Measurements from ENCODE around the gene PRTG. TPM values are rescaled to one million over a fixed set of nuclear protein-coding genes. Genes with fewer than 3 reads are reported as not detected.

Gene PRTG
- total and polyA plus RNA-seq, 2 of the 13 experiments (the other 11 are each of a cell fraction or from before 2014, with no cell fraction given): 13.2 to 22.3 TPM

DNA sequence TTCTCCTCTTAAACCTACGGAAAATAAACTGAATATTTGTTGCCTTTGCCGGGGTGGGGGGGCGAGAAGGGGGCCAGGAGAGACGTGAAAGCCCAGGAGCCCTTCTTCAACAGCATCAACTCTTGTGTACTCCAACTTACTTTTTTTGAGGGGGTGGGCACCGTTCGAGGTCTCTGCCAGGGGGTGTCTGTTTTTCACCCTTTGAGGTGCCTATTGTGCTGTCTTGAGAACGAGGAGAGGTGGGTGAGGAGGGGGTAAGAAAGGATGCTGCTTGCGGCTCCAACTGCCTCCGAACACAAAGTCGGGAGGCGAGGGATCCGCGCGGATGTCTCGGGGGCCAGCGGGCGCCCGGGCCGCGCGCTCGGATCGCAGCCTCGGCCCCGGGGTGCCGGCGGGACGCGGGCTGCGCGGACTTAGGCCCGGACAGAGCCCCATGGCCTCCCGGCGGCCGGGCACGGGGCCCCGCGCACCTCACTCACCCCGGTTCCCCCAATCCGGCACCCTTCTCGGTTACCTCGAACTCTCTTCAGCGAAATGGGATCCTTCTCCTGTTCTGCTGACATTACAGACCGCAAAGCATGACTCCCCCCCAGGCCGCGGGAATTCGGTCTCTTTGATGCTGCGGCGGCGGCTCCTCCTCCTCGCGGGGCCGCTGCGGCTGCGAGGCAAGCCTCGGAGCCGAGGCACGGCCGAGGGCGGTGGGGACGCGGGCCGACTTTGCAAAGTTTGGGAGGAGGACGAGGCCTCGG, 155.5 kb downstream of the PRTG start (continued):
- no peak for TF ChIP-seq SOX13 (IDR thresholded peaks at IDR 0.05)
- TF ChIP-seq SOX13 (CRISPR knock-in tag; conservative IDR thresholded peaks at IDR 0.05 in 1 of 2, IDR thresholded peaks at IDR 0.05 in 1 of 2): no peak
- no peak for TF ChIP-seq GATAD1 (CRISPR knock-in tag; IDR thresholded peaks at IDR 0.05)
- peak; percentile 38; the same call in 1 of the 2 replicates for TF ChIP-seq HOXA3 (CRISPR knock-in tag; IDR thresholded peaks at IDR 0.05)
- TF ChIP-seq, protein P1, sequence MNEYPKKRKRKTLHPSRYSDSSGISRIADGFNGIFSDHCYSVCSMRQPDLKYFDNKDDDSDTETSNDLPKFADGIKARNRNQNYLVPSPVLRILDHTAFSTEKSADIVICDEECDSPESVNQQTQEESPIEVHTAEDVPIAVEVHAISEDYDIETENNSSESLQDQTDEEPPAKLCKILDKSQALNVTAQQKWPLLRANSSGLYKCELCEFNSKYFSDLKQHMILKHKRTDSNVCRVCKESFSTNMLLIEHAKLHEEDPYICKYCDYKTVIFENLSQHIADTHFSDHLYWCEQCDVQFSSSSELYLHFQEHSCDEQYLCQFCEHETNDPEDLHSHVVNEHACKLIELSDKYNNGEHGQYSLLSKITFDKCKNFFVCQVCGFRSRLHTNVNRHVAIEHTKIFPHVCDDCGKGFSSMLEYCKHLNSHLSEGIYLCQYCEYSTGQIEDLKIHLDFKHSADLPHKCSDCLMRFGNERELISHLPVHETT (CRISPR knock-in tag; conservative IDR thresholded peaks at IDR 0.05): no peak
- TF ChIP-seq ZFY (CRISPR knock-in tag; IDR thresholded peaks at IDR 0.05): peak; percentile 54
- TF ChIP-seq, protein P2, sequence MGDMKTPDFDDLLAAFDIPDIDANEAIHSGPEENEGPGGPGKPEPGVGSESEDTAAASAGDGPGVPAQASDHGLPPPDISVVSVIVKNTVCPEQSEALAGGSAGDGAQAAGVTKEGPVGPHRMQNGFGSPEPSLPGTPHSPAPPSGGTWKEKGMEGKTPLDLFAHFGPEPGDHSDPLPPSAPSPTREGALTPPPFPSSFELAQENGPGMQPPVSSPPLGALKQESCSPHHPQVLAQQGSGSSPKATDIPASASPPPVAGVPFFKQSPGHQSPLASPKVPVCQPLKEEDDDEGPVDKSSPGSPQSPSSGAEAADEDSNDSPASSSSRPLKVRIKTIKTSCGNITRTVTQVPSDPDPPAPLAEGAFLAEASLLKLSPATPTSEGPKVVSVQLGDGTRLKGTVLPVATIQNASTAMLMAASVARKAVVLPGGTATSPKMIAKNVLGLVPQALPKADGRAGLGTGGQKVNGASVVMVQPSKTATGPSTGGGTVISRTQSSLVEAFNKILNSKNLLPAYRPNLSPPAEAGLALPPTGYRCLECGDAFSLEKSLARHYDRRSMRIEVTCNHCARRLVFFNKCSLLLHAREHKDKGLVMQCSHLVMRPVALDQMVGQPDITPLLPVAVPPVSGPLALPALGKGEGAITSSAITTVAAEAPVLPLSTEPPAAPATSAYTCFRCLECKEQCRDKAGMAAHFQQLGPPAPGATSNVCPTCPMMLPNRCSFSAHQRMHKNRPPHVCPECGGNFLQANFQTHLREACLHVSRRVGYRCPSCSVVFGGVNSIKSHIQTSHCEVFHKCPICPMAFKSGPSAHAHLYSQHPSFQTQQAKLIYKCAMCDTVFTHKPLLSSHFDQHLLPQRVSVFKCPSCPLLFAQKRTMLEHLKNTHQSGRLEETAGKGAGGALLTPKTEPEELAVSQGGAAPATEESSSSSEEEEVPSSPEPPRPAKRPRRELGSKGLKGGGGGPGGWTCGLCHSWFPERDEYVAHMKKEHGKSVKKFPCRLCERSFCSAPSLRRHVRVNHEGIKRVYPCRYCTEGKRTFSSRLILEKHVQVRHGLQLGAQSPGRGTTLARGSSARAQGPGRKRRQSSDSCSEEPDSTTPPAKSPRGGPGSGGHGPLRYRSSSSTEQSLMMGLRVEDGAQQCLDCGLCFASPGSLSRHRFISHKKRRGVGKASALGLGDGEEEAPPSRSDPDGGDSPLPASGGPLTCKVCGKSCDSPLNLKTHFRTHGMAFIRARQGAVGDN (CRISPR knock-in tag; IDR thresholded peaks at IDR 0.05): peak; percentile 67
- TF ChIP-seq, protein P3, sequence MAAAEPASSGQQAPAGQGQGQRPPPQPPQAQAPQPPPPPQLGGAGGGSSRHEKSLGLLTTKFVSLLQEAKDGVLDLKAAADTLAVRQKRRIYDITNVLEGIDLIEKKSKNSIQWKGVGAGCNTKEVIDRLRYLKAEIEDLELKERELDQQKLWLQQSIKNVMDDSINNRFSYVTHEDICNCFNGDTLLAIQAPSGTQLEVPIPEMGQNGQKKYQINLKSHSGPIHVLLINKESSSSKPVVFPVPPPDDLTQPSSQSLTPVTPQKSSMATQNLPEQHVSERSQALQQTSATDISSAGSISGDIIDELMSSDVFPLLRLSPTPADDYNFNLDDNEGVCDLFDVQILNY (CRISPR knock-in tag; conservative IDR thresholded peaks at IDR 0.05): 0 out of 2 replicates have a peak, but pooled peaks have one; percentile 19
- TF ChIP-seq, protein P4, sequence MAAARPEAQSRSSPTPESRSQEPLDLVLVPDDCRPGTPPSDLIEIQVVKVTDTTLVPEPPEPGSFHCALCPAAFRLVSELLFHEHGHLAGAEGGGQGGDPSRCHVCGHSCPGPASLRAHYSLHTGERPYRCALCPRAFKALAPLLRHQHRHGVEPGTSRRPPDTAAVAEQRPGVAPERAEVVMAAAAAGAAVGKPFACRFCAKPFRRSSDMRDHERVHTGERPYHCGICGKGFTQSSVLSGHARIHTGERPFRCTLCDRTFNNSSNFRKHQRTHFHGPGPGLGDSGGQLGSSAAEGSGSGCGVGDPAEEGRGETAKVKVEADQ (CRISPR knock-in tag; IDR thresholded peaks at IDR 0.05; ENCODE audit: borderline replicate concordance): 0 out of 2 replicates have a peak, but pooled peaks have one; percentile 30
- no peak for TF ChIP-seq GZF1 (CRISPR knock-in tag; IDR thresholded peaks at IDR 0.05)
- no peak for TF ChIP-seq ZBTB7B (CRISPR knock-in tag; IDR thresholded peaks at IDR 0.05)
- TF ChIP-seq ZNF777 (CRISPR knock-in tag; IDR thresholded peaks at IDR 0.05): peak; percentile 48; the same call in 1 of the 2 replicates
- TF ChIP-seq ZNF749 (CRISPR knock-in tag; IDR thresholded peaks at IDR 0.05; ENCODE audit: borderline replicate concordance): 0 out of 2 replicates have a peak, but pooled peaks have one; percentile 38
- no peak for TF ChIP-seq SIN3B (IDR thresholded peaks at IDR 0.05; ENCODE audit: low read length)
- TF ChIP-seq PHF8 (CRISPR knock-in tag; IDR thresholded peaks at IDR 0.05): peak; percentile 33; the same call in 1 of the 2 replicates
- no peak for TF ChIP-seq SP1 (IDR thresholded peaks at IDR 0.05)
- TF ChIP-seq SP1 (CRISPR knock-in tag; IDR thresholded peaks at IDR 0.05): no peak
- TF ChIP-seq, protein P5, sequence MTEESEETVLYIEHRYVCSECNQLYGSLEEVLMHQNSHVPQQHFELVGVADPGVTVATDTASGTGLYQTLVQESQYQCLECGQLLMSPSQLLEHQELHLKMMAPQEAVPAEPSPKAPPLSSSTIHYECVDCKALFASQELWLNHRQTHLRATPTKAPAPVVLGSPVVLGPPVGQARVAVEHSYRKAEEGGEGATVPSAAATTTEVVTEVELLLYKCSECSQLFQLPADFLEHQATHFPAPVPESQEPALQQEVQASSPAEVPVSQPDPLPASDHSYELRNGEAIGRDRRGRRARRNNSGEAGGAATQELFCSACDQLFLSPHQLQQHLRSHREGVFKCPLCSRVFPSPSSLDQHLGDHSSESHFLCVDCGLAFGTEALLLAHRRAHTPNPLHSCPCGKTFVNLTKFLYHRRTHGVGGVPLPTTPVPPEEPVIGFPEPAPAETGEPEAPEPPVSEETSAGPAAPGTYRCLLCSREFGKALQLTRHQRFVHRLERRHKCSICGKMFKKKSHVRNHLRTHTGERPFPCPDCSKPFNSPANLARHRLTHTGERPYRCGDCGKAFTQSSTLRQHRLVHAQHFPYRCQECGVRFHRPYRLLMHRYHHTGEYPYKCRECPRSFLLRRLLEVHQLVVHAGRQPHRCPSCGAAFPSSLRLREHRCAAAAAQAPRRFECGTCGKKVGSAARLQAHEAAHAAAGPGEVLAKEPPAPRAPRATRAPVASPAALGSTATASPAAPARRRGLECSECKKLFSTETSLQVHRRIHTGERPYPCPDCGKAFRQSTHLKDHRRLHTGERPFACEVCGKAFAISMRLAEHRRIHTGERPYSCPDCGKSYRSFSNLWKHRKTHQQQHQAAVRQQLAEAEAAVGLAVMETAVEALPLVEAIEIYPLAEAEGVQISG (CRISPR knock-in tag; IDR thresholded peaks at IDR 0.05): 0 out of 2 replicates have a peak, but pooled peaks have one; percentile 31
- TF ChIP-seq PCBP2 (optimal IDR thresholded peaks at IDR 0.05; ENCODE audit: low read depth, low read length, poor library complexity, severe bottlenecking): no peak

Data from HepG2 (cell line).